ENCODE measurements around the gene RC3H1. TPM values are rescaled to one million over a fixed set of nuclear protein-coding genes. Genes with fewer than 3 reads are reported as not detected.

RC3H1 gene
- total RNA-seq, 1 donor from 2014 or later = 47.6 TPM

DNA sequence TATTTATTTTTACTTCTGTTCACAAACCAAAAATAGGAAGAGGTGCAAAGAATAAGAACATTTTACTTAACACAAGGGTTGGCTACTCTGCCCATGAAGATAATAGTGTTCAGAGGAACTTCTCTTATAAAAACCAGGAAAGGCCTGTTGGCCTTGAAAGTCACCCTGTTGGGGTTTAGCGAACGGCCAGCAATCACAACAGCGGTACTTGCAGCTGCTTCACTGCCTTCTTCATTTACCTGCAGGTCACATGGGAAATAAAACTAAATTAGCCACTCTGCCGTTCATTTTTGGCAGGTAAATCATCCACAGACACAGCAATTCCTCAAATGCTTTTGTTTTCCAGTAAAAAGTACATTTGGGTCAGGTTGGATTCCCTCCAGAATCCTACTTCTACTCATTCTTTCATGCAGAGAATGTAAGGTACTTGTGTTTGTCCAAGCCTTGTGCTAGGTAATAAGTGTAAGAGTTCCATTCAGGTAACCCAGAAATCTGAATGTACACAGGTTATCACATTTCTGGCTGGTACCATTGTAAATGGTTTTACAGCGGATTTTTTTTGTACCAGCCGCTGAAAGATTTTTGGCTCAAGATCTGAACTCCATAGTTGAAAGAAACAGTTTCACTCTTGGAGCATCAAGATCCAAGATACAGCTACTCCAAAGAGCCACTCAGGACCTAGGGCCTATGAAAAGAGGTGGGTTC lies 118.2 kb downstream of the RC3H1 start:
- ATAC-seq = no peak
- no peak for DNase-seq (ENCODE audit: low spot score)
- intact Hi-C loops (cut with DNase I) = no loop called here

DNA sequence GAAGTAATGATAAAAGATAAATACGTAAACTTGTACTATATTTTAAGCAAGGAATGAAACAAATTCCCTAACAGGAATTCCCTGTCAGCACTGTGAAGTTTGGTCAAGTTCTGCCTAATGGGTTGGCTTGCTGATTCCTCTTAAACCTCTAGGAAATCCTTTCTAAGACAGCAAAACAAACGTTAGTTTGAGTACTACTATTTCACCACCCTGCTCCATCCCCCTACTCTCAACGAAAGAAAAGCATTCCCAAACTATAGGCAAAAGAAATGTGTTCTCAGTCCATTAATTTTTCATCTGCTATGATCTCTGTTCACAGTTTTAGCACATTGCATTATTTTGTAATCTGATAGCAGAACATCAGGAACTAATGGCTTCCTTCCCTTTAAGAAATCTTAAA lies 121.2 kb downstream of the RC3H1 start:
- DNase-seq (ENCODE audit: low spot score) (no peak), ATAC-seq (no peak)
- intact Hi-C loops (cut with DNase I) = no loop called here

DNA sequence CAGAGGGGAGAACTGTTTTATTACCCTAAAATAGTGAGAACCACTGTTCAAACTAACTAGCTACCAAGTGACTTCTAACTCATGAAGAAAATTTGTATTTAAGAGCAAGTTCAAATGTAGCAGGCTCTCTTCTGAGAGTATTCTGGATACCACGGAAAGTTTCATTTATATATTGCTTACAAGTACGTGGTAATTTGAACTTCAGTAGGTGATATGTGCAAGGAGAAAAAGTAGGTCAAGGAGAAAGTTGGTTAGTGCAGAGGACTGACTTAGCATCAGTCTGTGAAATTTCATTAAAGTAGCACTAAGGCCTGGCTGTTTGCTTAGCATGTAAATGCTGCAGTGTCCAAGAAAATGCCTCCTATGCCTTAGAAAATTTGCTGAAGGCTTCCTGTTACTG lies 121.7 kb downstream of the RC3H1 start:
- ATAC-seq = no peak
- intact Hi-C loops (cut with DNase I) = no loop called here

DNA sequence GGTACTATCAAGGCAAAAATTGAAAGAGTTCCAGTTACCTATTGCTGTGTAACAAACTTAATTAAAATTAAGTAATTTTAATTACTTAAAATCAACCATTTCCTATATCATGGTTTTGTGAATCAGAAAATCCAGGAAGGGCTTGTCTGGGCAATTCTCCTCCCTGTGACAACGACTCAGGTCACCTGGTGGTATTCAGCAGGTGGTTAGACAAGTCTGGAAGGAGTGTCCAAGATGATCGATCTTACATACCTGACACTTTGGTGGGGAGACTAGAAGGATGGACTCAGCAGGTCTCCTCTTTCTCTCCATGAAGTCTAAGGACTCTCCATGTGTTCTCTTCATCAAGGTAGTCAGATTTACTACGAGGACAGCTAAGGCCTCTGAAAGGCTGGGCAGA lies 128.0 kb downstream of the RC3H1 start:
- DNase-seq (ENCODE audit: low spot score) = no peak
- no peak for ATAC-seq
- intact Hi-C loops (cut with DNase I) = no loop called here

More for the DNA sequence above, 121.7 kb downstream of the RC3H1 start:
- no peak for DNase-seq (ENCODE audit: low spot score)

DNA sequence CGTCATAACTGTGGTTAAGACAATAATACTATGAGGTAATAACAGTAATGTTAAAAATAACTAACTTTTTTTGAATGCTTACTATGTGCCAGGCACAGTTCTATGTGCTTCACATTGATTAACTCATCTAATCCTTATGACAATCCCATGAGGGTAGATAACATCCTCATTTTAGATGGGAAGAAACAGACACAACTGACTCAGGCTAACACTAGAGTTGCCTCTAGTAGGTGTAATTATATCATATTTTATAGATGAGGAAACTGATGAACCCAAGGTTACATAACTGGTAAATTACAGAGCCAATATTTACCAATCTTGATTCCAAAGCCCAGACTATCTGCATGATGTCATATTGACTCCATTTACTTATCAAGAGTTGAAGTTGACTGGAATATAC lies 128.5 kb downstream of the RC3H1 start:
- no peak for DNase-seq (ENCODE audit: low spot score)
- ATAC-seq = no peak
- intact Hi-C loops (cut with DNase I) = no loop called here

DNA sequence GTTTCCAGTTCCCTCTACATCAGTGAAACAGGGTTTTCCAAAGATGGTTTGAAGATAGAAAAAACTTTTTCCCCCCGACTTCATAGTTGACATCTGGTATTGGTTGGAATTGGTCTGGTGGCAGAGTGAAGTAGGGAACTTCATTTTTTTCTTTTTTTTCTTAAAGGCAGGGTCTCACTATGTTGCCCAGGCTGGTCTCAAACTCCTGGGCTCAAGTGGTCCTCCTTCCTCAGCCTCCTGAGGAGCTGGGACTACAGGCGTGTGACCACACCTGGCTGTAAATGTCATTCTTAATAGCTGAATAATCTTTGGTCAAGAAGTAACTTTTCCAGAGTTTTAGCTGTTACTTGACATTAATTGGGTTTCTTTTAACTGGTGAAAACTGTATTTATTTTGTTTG lies 132.3 kb downstream of the RC3H1 start:
- intact Hi-C loops (cut with DNase I) = no loop called here
- no peak for DNase-seq (ENCODE audit: low spot score)
- no peak for ATAC-seq

DNA sequence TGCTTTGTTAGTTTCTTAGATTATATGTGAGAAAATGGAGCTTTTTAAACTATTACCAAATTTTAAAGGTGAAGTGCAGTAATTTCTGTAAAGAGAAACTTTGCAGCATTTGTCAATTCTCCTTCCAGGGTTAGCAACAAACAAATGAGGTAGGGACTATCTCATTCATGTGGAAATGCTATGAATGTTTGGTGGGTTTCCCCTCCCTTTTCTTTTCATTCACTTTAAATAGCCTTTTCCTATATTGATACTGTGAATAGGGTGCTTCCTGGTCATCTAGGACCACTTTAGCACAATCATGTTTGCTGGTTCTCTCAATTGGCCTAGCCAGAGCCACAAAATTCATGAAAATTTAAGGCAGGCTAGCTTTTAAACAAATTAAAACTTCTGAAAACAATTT lies 133.4 kb downstream of the RC3H1 start:
- no peak for ATAC-seq
- intact Hi-C loops (cut with DNase I) = no loop called here
- no peak for DNase-seq (ENCODE audit: low spot score)

DNA sequence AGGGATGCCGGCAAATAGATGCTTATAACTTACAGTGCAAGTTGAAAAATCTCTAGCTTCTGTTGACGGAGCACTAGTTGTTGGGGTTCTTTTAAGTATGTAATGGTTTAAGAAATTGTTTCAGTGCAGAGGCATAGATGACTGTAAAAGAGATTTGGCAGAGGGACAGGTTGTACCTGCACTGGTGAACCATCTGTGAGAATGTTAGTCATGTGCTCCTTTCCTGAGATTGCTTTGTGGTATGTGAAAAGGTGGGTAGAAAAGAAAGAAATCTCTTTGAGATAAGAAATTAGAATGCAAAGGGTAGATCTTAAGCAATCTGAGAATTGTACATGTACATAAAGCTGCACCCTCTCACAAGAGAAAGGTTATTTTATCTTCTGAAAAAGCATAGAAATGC lies 134.5 kb downstream of the RC3H1 start:
- ATAC-seq = no peak
- no peak for DNase-seq (ENCODE audit: low spot score)
- intact Hi-C loops (cut with DNase I) = no loop called here

DNA sequence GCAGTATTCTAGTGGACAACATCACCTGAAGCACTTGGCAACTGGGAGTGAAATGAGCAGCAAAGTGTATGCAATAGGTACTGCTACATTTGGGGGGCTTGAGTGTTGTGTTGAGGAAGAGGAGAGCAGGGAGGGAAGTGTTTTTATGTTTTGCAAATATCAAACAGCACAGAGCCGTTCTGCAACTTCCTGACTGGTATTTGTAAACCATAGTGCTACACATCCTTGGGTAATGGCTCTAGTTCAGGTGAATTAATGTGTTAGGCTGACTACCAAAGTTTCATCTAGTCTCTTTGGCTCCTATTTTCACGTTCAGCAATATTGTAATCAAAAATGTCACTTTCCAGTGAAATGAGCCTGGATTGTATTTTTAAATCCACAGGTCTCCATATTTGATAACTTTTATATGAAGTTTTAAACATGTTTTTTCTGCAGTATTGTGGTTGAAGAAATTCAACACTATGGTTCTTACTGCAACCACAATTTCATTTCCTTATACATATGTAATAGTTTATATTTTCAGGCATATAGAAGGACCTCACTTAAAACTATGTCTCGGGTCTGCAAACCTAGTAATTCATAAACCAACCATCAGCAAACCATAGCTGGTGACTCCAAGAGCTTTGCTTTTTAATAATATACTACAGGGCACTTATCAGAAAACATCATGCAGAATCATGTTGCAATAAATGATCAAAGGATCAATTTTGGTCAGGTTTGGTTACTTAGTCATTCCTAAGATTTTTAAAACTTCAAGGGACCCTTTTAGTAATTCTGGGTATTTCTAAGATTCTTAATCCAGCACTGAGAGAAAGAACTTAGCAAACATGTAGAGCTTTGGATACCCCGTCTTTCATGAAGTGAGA lies 135.2 kb downstream of the RC3H1 start:
- intact Hi-C loops (cut with DNase I) = no loop called here
- ATAC-seq = no peak
- no peak for DNase-seq (ENCODE audit: low spot score)

DNA sequence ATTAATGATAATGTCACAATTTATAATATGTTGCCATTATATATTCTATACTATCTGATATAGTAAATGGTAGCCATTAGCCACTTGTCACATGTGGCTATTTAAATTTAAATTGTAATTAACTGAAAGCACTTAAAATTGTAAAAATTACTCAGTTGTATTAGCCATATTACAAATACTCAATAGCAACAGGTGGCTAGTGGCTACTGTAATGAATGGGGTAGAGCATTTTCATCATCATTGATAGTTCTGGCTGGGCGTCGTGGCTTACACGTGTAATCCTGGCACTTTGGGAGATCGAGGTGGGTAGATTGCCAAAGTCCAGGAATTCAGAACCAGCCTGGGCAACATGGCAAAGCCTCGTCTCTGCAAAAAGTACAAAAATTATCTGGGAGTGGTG lies 137.5 kb downstream of the RC3H1 start:
- intact Hi-C loops (cut with DNase I) = no loop called here
- ATAC-seq = no peak
- DNase-seq (ENCODE audit: low spot score) = no peak

Other genes starting within 250 kb of the RC3H1 start
- gene DARS2, start 197.7 kb downstream of the RC3H1 start, total RNA-seq = 10.2 TPM
- 6.2 TPM for gene CENPL, start 197.5 kb downstream of the RC3H1 start, total RNA-seq
- gene GAS5, start 154.4 kb downstream of the RC3H1 start, total RNA-seq = 340 TPM
- gene ZBTB37, start 154.0 kb downstream of the RC3H1 start, total RNA-seq = 26.5 TPM
- gene SERPINC1, start 105.0 kb downstream of the RC3H1 start, total RNA-seq = not detected
- gene RABGAP1L, start 137.2 kb upstream of the RC3H1 start, total RNA-seq = 59.6 TPM